Fibroblast of villous mesenchyme (primary cell): ENCODE results near the gene GPHN. TPM values are rescaled to one million over a fixed set of nuclear protein-coding genes. Genes with fewer than 3 reads are reported as not detected.

Experiments
- DNase-seq: peaks from one replicate; pipeline ENCODE4 v3.0.0-alpha.2; 2010; ENCODE audit warnings: low read depth
- H3K4me3 ChIP-seq: 2 replicates; pipeline ENCODE4 v1.5.1; 2011; ENCODE audit warnings: low read depth, mild to moderate bottlenecking, low read length
- CTCF ChIP-seq: IDR thresholded peaks from 2 replicates; pipeline ENCODE4 v1.5.1; 2012; ENCODE audit warnings: low read depth, mild to moderate bottlenecking, low read length; ENCODE audit not compliant: insufficient read depth
- total RNA-seq: library from RNA; depleted of rRNA; stranded (reverse); fragments of >200 nt; gene quantifications from 2 replicates; pipeline ENCODE4 v1.2.3, GENCODE V29; 2012

The GPHN gene
- total RNA-seq, 1 donor: 9.1 TPM

GRCh38 chr14:66606826-66607225 lies 98.9 kb downstream of the GPHN start:
- TF ChIP-seq CTCF: no peak
- no peak overlapping the region for H3K4me3 ChIP-seq
- DNase-seq: no peak

- peak; percentile 45 for TF ChIP-seq CTCF
- no peak for DNase-seq
- H3K4me3 ChIP-seq: no peak overlapping the region
These were observed 102.2 kb downstream of the GPHN start for GRCh38 chr14:66610154-66610563.

GRCh38 chr14:66613344-66613743 lies 105.4 kb downstream of the GPHN start:
- TF ChIP-seq CTCF: no peak
- no peak for DNase-seq
- no peak overlapping the region for H3K4me3 ChIP-seq

- TF ChIP-seq CTCF: no peak
- DNase-seq: no peak
These were observed 112.0 kb downstream of the GPHN start for GRCh38 chr14:66619952-66620351.

GRCh38 chr14:66623838-66624237 lies 115.9 kb downstream of the GPHN start:
- no peak for DNase-seq
- H3K4me3 ChIP-seq: no peak overlapping the region
- no peak for TF ChIP-seq CTCF

More at GRCh38 chr14:66619952-66620351, 112.0 kb downstream of the GPHN start:
- H3K4me3 ChIP-seq: no peak overlapping the region

- peak; percentile 65 for DNase-seq
- H3K4me3 ChIP-seq: no peak overlapping the region
- TF ChIP-seq CTCF: peak; percentile 61
These were observed 116.5 kb downstream of the GPHN start for GRCh38 chr14:66624336-66624937.

- H3K4me3 ChIP-seq: no peak overlapping the region
- peak; percentile 66 for DNase-seq
- no peak for TF ChIP-seq CTCF
These were observed 120.7 kb downstream of the GPHN start for GRCh38 chr14:66628636-66629035.
